Lower leg skin (tissue), 4 donors: ENCODE measurements around the gene NEUROD4. TPM values are rescaled to one million over a fixed set of nuclear protein-coding genes. Genes with fewer than 3 reads are reported as not detected.

ENCODE experiments used
- DNase-seq, 2 donors: peaks; one replicate each; pipeline ENCODE4 v3.0.0-alpha.2; 2019; ENCODE audit warnings: low spot score in 2 of 2
- H3K4me3 ChIP-seq: fragments of 200-600 bp; sonication (generic); 2 replicates; pipeline ENCODE4 v1.5.1; 2017; ENCODE audit warnings: mild to moderate bottlenecking, low read depth; ENCODE audit not compliant: poor library complexity, severe bottlenecking
- POLR2A ChIP-seq, 2 donors: fragments of 450-650 bp; IDR thresholded peaks; one replicate each; pipeline ENCODE4 v1.6.1; 2016 to 2017; ENCODE audit warnings: antibody characterized with exemption in 2 of 2, mild to moderate bottlenecking in 1 of 2, moderate library complexity in 1 of 2
- WGBS, 2 donors: methylation state at CpG; one replicate each; pipeline ENCODE4 v1.1.5; 2018; 5-methylcytosine and 5-hydroxymethylcytosine counted together
- intact Hi-C: fragments of 100-400 bp; cut with DNase I; formaldehyde crosslinking; loops from one replicate; pipeline ENCODE4 v1.15.0; 2023; ENCODE audit warnings: low total_unique reads
- total RNA-seq, 4 donors: library from RNA; depleted of rRNA; stranded (reverse); fragments of >200 nt; gene quantifications; one replicate each; pipeline ENCODE4 v1.1.0, GENCODE V29; 2016
- TF ChIP-seq, protein P1 (sequence below), 3 donors: fragments of 450-650 bp; IDR thresholded peaks; one replicate each; pipeline ENCODE4 v1.5.1; 2016; ENCODE audit warnings: antibody characterized with exemption in 3 of 3, mild to moderate bottlenecking in 3 of 3, moderate library complexity in 2 of 3

Gene NEUROD4, protein sequence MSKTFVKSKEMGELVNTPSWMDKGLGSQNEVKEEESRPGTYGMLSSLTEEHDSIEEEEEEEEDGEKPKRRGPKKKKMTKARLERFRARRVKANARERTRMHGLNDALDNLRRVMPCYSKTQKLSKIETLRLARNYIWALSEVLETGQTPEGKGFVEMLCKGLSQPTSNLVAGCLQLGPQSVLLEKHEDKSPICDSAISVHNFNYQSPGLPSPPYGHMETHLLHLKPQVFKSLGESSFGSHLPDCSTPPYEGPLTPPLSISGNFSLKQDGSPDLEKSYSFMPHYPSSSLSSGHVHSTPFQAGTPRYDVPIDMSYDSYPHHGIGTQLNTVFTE
- not detected for total RNA-seq

DNA sequence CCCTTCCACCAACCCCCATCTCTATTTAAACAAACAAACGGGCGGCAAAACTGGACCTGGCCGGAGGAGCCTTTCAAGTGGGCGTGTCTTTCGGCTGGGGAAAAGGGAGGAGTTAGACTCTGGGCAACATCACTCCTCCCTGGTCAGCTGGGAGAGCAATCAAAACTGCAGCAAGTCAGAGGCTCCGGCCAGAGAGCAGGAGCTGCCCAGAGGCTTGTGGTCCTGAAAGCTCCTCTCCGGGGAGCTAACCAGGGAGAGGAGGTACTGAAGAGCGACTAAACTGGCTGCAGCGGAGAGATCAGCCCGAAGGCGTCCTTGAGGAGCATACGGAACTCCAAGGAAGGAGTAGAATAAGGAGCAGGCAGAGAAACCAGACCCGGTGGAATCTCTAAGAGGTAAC, at the start of gene NEUROD4:
Gene NEUROD4, plus strand, starts transcription at position 191 of the 400 bp plus-strand sequence. CDS start 6,466 bp downstream, outside the sequence.
- no peak within 1 kb of the TSS for H3K4me3 ChIP-seq
- DNase-seq = peak in 1 of 2 donors; percentile 13
- WGBS, 2 donors = 2 to 4% methylated on average over 13 of the region's 13 CpGs
- TF ChIP-seq, protein P1, sequence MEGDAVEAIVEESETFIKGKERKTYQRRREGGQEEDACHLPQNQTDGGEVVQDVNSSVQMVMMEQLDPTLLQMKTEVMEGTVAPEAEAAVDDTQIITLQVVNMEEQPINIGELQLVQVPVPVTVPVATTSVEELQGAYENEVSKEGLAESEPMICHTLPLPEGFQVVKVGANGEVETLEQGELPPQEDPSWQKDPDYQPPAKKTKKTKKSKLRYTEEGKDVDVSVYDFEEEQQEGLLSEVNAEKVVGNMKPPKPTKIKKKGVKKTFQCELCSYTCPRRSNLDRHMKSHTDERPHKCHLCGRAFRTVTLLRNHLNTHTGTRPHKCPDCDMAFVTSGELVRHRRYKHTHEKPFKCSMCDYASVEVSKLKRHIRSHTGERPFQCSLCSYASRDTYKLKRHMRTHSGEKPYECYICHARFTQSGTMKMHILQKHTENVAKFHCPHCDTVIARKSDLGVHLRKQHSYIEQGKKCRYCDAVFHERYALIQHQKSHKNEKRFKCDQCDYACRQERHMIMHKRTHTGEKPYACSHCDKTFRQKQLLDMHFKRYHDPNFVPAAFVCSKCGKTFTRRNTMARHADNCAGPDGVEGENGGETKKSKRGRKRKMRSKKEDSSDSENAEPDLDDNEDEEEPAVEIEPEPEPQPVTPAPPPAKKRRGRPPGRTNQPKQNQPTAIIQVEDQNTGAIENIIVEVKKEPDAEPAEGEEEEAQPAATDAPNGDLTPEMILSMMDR (IDR thresholded peaks at IDR 0.05) = no peak
- TF ChIP-seq POLR2A (IDR thresholded peaks at IDR 0.05) = no peak
- intact Hi-C loops = no loop called here

GRCh38 chr12:54970741-54971140, 49.0 kb upstream of the NEUROD4 start:
- WGBS, 2 donors = 71 to 74% methylated on average over 3 of the region's 3 CpGs

DNA sequence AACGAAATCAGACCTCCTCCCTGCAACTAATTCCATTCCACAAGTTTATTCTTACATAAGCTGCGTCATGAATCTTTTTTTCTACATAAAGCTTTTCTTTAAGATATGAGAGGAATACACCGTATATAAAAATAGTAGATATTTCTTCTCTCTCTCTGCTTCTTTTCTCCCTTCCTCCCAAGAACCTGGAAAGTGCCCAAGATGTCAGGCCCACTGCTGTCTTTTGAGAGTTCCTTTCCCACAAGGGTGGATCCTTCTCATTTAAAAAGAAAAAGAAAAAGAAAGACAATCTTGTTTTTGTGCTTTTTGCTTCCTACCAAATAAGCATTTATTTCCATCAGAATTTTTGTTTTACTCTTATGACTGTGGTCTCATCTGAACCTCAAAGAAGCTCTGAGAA, 46.2 kb upstream of the NEUROD4 start:
- intact Hi-C loops = no loop called here
- H3K4me3 ChIP-seq = no peak overlapping the region
- TF ChIP-seq POLR2A (IDR thresholded peaks at IDR 0.05) = no peak
- TF ChIP-seq, protein P1 (IDR thresholded peaks at IDR 0.05) = no peak
- 77 to 85% methylated on average over 3 of the region's 3 CpGs for WGBS, 2 donors
- no peak for DNase-seq

More at GRCh38 chr12:54970741-54971140, 49.0 kb upstream of the NEUROD4 start:
- H3K4me3 ChIP-seq = no peak overlapping the region
- no peak for TF ChIP-seq POLR2A (IDR thresholded peaks at IDR 0.05)
- TF ChIP-seq, protein P1 (IDR thresholded peaks at IDR 0.05) = no peak
- intact Hi-C loops = no loop called here
- no peak for DNase-seq

- H3K4me3 ChIP-seq = no peak overlapping the region
- 76 to 92% methylated on average over 12 of the region's 12 CpGs for WGBS, 2 donors
- intact Hi-C loops = no loop called here
- TF ChIP-seq, protein P1 (IDR thresholded peaks at IDR 0.05) = no peak
- no peak for TF ChIP-seq POLR2A (IDR thresholded peaks at IDR 0.05)
- no peak for DNase-seq
These were observed 45.5 kb upstream of the NEUROD4 start for GRCh38 chr12:54974279-54974678.

- WGBS, 2 donors = 79 to 86% methylated on average over 2 of the region's 2 CpGs
- intact Hi-C loops = no loop called here
These were observed 44.5 kb upstream of the NEUROD4 start for GRCh38 chr12:54975272-54975671.

More at GRCh38 chr12:54975272-54975671, 44.5 kb upstream of the NEUROD4 start:
- H3K4me3 ChIP-seq = no peak overlapping the region
- TF ChIP-seq, protein P1 (IDR thresholded peaks at IDR 0.05) = no peak
- DNase-seq = no peak
